Activated T-cell treated with anti-CD3 and anti-CD28 coated beads for 1 hour (primary cell): Measurements from ENCODE around the gene SLCO3A1.
"Not testable (repeated sequence)": the region's sequence is repeated elsewhere in the genome, so short reads cannot be mapped to it uniquely, and the experiment has no call there.

Source experiments
- DNase-seq: peaks from one replicate; pipeline ENCODE4 v3.0.0-alpha.2; 2020; ENCODE audit warnings: low read depth

The SLCO3A1 gene

GRCh38 chr15:91940496-91941381 is 87.2 kb downstream of the SLCO3A1 start:
- no peak for DNase-seq

GRCh38 chr15:91941871-91942658 is 88.6 kb downstream of the SLCO3A1 start:
- no peak for DNase-seq

GRCh38 chr15:91942720-91943394 is 89.3 kb downstream of the SLCO3A1 start:
- no peak for DNase-seq

GRCh38 chr15:91944331-91944730 is 90.8 kb downstream of the SLCO3A1 start:
- DNase-seq = no peak

GRCh38 chr15:91945385-91945784 is 91.9 kb downstream of the SLCO3A1 start:
- no peak for DNase-seq

DNA sequence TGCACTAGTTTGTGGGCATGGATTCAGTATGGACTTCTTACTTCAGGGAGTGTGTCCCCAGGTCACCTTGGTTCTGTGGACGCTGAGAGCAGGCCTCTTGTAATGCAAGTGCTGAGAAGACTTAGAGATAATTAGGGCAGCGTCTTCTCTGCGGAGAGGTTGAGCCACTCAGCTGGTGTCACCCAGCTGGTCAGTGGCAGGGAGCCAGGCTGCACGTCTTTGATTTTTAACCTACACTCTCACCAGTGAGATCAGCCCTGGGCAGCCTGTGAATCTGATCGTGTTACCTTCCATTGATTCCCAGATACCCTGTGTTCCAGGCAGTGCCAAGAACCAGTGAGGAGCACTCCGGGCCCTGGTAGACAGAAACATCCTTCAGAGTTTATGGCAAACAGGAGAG is 92.6 kb downstream of the SLCO3A1 start:
- no peak for DNase-seq

DNA sequence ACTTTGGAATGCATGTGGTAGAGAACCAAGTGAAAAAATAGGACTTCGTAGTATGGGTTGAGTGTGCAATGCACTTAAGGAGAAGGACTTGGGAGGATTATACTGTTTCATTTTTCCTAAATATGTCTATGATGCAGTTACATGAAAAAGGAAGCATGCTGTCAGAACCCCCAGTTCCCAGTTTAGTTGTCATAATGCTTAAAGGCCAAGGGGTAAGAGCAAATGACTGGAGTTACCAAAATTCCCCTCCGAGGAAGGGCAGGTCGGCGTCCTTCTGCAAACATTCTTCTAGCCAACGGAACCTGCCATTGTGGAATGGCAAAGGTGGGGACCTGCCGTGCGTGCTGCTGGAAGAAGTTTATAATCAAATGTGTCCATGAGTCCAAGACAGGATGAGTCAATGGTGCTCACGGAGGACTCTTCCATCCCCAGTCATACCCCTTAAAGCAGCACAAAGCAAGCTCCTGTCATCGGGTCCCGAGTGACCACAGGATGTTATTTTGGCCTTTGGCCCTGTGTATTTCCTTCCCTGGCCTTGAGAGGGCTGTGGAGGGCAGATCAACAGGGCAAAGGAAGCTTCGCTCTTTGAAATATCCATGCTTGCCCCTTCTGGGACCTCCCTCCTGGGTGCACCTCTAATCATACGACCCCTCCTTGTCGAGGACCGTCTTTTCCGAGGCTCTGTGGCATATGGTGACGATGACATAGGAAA is 93.2 kb downstream of the SLCO3A1 start:
- DNase-seq = no peak

- no peak for DNase-seq
These were observed 93.8 kb downstream of the SLCO3A1 start for GRCh38 chr15:91947293-91947679.

DNA sequence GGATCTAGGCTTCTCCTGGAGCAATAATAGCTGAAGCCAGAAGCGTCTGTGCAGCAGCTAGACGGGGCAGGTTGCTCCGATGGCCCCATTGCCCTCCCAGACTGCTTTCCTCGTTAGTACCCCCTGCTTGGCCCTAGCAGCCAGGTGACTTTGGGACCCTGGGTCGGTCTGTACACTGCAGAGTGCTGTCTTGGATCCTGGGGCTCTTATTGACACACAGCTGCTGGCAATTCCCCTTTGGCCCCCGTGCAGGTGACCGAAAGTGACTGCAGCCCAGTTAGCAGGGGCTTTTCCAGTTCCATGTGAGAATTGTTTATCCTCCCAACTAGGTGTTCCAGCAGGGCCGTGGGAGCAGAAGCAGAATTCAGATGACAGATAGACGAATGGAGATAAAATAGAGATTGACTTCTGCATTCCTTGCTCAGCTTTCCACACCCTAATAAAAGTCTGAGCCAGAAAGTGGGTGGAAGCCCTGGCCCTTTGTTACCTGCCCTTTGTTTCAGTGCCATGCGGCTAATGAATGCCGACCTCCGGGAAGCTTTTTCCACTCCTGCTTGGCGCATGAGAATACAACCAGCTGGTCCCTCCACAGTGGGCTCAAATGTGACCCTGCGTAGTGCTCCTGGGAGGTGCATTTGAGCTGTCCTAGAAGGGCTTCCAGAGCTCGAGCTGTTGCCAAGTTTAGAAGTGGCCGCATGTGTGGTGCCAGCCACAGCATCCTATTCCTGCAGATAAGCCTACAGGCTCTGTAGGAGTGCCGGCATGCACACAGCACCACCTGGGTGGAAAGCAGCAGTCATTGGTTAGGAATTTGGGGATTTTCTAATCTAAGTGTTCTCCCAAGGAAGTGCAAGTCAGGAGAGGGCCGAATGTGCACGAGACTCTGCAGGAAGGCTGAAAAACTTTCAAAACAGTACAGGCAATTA is 94.4 kb downstream of the SLCO3A1 start:
- no peak for DNase-seq

GRCh38 chr15:91949361-91949760 is 95.9 kb downstream of the SLCO3A1 start:
- no peak for DNase-seq

DNA sequence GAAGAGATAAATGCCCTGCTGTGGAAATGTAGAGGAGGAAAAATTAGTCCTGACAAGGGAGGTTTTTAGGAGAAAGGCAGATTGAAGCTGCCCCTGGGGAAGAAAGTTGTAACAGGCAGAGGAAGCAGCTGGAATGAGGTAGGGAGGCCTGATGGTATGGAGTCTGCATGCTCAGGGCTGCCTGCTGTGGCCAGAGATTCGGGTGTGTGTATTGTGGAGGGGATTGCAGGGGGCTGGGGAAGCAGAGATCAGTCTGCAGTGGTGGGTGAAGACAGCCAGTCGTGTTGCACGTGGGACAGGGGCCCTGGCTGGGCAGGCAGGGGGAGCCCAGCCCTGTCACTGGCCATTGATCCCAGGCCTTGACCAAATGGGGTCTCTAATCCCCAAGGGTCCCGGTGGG is 96.5 kb downstream of the SLCO3A1 start:
- DNase-seq = no peak

DNA sequence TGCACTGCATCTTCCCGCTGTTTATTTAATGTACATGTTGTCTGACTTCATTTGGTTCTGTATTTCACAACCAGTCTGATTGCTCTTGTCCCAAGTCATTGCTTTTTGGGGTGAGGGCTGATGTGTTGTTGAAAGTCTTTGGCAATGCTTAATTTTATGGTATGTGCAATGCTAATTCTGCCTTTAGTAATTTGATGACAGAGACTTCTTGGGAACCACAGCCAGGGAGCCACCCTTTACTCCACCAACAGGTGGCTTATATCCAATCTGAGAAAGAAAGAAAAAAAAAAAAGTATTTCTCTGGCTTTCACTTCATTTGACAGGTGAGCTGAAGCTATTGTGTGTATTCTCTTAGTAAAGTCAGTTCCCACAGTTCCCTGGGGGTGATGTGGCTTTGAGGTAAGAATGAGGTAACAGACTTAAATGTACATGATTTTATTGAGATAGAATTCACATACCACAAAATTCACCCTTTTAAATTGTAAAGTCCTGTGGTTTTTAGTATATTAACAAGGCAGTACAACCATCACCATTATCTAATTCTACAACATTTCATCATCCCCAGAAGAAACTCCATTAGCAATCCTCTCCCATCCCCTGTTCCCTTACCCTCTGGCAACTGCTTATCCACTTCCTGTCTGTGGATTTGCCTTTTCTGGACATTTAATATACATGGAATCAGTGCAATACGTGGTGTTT is 97.3 kb downstream of the SLCO3A1 start:
- no peak for DNase-seq

DNA sequence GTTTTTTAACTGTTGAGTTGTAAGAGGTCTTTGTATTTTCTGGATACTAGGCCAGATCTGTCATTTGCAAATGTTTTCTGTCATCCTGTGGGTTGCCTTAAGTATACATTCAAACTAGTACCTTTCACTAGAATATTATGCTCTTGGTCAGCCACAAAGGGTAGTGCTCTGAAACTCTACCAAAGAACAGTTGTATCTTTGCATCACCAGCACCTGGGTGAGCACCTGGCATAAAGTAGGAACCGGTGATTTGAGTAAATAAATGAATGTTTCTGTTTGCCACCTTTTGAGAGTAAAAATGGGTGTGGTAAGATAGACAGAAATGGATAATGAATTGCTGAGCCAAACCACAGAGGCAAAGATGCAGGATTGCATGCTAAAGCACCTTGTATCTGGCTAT is 98.7 kb downstream of the SLCO3A1 start:
- no peak for DNase-seq

DNA sequence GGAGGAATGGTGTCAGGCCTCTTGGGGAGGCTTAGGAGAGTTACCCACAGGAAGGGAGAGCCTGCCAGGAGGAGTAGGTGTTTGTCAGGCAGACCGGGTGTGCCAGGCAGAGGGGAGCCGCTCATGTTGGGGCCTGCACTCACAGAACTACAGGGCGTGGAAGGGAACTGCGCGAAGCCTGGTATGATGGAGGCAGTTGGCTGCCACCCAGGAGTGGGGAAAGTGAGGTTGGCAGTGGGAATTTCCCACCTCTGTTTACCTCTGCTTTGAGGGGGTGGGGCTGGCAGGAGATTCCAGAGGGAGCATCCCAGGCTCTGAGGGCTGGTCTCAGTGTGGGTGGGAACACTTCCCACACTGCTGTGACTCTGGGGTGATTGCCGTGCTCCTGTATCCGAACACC is 99.9 kb downstream of the SLCO3A1 start:
- DNase-seq = no peak

- no peak for DNase-seq
These were observed 100.8 kb downstream of the SLCO3A1 start for GRCh38 chr15:91954292-91954691.

DNA sequence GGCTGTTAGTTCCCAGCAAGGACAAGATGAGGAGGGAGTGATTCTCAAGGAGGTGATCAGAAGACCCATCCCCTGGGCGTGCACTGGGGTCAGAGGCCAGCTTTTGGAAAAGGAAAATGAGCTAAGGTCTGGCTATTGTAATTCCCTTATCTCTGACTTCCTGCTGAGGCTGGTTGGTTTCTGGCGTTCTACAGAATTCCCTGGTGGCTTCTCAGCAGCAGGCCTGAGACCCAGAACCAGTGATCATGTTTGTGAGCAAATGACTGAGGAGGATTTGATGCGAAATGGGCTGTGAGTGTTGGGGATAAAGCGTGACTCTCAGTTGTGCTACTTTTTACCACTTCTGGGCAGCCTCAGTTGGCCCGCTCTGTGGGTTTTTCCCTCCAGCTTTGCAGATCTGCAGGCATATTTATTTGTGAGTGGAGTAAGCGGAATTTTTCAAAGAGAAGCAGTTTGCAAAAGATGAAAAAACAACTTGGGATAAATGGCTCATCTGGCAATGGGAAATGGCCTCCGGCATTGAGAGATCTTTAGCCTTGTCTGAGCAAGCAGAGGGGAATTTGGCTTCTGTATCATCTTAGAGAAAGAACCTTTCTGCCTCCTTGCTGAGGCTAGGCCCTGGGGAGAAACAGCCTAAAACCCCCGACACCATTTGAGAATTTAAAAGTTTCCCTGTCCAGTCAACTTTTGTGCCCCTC is 102.7 kb downstream of the SLCO3A1 start:
- no peak for DNase-seq

GRCh38 chr15:91961357-91961756 is 107.8 kb downstream of the SLCO3A1 start:
- DNase-seq = no peak

DNA sequence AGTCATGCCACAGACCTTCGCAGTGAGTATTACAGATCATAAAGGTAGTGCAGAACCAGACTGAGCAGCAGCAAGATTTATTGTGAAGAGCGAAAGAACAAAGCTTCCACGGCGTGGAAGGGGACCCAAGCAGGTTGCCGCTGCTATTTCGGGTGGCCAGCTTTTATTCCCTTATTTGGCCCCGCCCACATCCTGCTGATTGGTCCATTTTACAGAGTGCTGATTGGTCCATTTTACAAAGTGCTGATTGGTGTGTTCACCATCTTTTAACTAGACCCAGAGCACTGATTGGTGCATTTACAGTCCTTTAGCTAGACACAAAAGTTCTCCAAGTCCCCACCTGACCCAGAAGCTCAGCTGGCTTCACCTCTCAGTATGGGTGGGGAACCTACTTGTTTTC is 110.2 kb downstream of the SLCO3A1 start:
- DNase-seq = not testable (repeated sequence)

- DNase-seq = no peak
These were observed 112.1 kb downstream of the SLCO3A1 start for GRCh38 chr15:91965501-91966193.
